Activated T-cell treated with anti-CD3 and anti-CD28 coated beads, Interleukin-2, amount 50 U/mL, for 24 hours (primary cell): Measurements from ENCODE around the gene USPL1.
"Not testable (repeated sequence)": the region's sequence is repeated elsewhere in the genome, so short reads cannot be mapped to it uniquely, and the experiment has no call there.

ENCODE experiments used
- DNase-seq: peaks from one replicate; pipeline ENCODE4 v3.0.0-alpha.2; 2020
- H3K27ac Mint-ChIP-seq: 2 replicates; pipeline ENCODE4 v1.8.0; 2020; ENCODE audit warnings: mild to moderate bottlenecking, mixed read lengths
- H3K27me3 Mint-ChIP-seq: 2 replicates; pipeline ENCODE4 v1.8.0; 2020; ENCODE audit warnings: mixed read lengths
- H3K36me3 Mint-ChIP-seq: 2 replicates; pipeline ENCODE4 v1.8.0; 2020; ENCODE audit warnings: low read depth, mixed read lengths
- H3K4me1 Mint-ChIP-seq: 2 replicates; pipeline ENCODE4 v1.8.0; 2020; ENCODE audit warnings: low read depth, mixed read lengths
- H3K4me3 Mint-ChIP-seq: 2 replicates; pipeline ENCODE4 v1.8.0; 2020; ENCODE audit warnings: mild to moderate bottlenecking, moderate library complexity, mixed read lengths
- H3K9me3 Mint-ChIP-seq: 2 replicates; pipeline ENCODE4 v1.8.0; 2020; ENCODE audit warnings: mixed read lengths

The USPL1 gene

DNA sequence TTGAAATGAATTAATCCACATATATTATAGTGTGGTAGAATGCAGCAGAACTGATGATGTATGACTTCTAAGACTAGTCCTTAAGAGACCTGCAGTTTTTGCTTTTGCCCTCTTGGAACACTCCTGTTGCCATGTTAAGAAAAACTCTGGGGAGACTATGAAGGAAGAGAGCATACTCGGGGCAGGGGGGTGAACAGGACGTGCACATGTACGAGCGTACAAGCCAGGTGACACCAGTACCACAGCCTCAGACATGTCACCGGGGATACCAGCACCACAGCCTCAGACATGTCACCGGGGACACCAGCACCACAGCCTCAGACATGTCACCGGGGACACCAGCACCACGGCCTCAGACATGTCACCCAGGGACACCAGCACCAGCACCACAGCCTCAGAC is 15.9 kb upstream of the USPL1 start:
- DNase-seq, result no peak
- no peaks in the 10 kb centered on the region for H3K36me3 Mint-ChIP-seq
- H3K4me1 Mint-ChIP-seq, result no peaks in the 10 kb centered on the region
- no peaks in the 10 kb centered on the region for H3K27me3 Mint-ChIP-seq
- no peaks in the 10 kb centered on the region for H3K9me3 Mint-ChIP-seq
- no peak overlapping the region for H3K4me3 Mint-ChIP-seq
- H3K27ac Mint-ChIP-seq, result no peak overlapping the region

DNA sequence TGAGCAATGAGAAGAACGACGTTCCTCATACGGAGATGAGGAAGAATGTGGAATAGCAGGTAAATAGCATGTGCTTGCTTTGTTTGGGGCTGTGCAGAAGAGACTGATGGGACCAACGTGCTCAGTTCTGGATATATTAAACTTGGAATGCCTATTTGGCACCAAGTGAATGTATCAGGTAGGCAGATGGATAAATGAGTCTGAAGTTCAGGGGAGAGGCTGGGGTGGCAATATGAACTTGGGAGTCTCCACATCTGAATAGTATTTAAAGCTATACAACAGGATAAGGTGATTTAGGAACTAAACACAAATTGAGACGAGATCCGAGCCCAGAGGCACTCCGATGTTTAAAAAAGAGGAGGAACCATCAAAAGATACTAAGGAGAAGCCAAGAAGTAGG is 12.7 kb upstream of the USPL1 start:
- H3K27ac Mint-ChIP-seq, result no peak overlapping the region
- no peak for DNase-seq
- no peak overlapping the region for H3K4me3 Mint-ChIP-seq
- no peaks in the 10 kb centered on the region for H3K9me3 Mint-ChIP-seq
- H3K4me1 Mint-ChIP-seq, result peaks cover 21% of the 10 kb centered on the region
- H3K27me3 Mint-ChIP-seq, result no peaks in the 10 kb centered on the region
- peaks cover 7% of the 10 kb centered on the region for H3K36me3 Mint-ChIP-seq

DNA sequence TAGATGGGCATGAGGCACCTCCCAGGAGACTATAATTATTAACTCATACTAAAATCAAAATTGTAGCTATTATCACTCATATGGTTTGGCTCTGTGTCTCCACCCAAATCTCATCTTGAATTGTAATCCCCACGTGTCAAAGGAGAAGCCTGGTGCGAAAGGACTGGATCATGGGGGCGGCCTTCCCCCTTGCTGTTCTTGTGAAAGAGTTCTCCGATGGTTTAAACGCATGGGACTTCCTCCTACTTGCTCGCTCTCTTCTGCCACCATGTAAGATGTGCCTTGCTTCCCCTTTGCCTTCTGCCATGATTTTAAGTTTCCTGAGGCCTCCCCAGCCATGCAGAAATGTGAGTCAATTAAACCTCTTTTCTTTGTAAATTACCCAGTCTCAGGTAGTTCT is 10.5 kb upstream of the USPL1 start:
- H3K36me3 Mint-ChIP-seq, result peaks cover 10% of the 10 kb centered on the region
- not testable (repeated sequence) for DNase-seq, H3K4me3 Mint-ChIP-seq, H3K27me3 Mint-ChIP-seq, H3K9me3 Mint-ChIP-seq, H3K27ac Mint-ChIP-seq
- H3K4me1 Mint-ChIP-seq, result peaks cover 25% of the 10 kb centered on the region

DNA sequence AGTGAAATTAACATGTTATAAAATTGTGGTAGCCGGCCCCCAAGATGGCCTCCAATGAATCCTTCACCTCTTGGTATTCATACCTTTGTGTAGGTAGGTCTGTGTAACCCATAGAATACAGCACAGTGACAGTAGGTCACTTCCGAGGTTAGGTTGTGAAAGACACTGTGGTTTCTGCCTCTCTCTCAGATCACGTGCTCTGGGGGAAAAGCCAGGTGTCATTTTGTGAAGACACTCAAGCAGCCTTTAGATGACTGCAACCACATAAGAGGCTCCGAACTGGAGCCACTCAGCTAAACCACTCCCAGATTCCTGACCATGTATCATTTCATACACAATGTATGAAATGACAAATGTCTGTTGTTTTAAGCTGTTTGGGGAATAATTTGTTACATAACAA is 9.8 kb upstream of the USPL1 start:
- Mint-ChIP-seq H3K27me3 (no peaks in the 10 kb centered on the region), H3K4me1 (peaks cover 27% of the 10 kb centered on the region), H3K9me3 (no peaks in the 10 kb centered on the region), H3K27ac (no peak overlapping the region), H3K4me3 (no peak overlapping the region), H3K36me3 (peaks cover 10% of the 10 kb centered on the region)
- peak; percentile 44 for DNase-seq

DNA sequence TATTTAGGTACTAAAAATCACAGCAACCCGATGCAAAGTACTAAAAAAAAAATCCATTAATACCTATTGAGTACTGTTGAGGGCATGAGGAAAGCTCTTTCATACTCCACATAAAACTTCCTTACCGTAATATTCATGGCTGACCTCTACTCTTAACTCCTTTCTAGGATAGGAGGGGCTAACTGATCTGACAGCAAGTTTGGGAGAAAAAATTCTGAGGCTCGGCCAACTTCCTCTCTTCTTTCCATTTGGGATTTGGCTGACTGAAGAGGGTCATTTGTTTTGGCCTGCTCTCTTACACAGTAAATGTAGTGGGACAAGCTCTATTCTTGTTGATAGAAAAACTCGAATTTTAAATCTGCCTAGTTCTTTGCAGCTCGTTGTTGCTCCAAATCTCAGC is 9.4 kb upstream of the USPL1 start:
- H3K27me3 Mint-ChIP-seq, result no peaks in the 10 kb centered on the region
- no peak for DNase-seq
- peak overlapping the region; percentile 39 for H3K27ac Mint-ChIP-seq
- peaks cover 10% of the 10 kb centered on the region for H3K36me3 Mint-ChIP-seq
- no peaks in the 10 kb centered on the region for H3K9me3 Mint-ChIP-seq
- H3K4me1 Mint-ChIP-seq, result peaks cover 27% of the 10 kb centered on the region
- no peak overlapping the region for H3K4me3 Mint-ChIP-seq

DNA sequence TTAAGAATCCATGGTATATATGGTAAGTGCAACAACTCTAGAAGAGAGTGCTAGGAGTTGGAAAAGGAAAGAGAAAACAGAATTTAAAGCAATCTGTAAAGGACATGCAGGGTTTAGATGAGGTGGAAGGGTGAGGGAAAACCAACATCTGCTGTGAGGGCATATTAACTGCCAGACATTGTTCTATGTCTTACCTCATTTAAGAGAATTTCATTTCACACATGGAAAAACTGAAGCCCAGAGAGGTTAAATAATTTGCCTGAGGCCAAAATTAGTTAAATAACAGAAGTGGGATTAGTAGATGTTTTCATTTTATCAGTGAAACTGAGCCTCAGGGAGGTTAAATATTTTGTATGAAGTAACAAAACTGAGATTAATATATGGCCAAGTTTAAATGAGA is 7.4 kb upstream of the USPL1 start:
- Mint-ChIP-seq H3K4me1 (peaks cover 38% of the 10 kb centered on the region), H3K27ac (no peak overlapping the region), H3K9me3 (no peaks in the 10 kb centered on the region), H3K27me3 (no peaks in the 10 kb centered on the region), H3K36me3 (peaks cover 16% of the 10 kb centered on the region), H3K4me3 (no peak overlapping the region)
- DNase-seq, result no peak

DNA sequence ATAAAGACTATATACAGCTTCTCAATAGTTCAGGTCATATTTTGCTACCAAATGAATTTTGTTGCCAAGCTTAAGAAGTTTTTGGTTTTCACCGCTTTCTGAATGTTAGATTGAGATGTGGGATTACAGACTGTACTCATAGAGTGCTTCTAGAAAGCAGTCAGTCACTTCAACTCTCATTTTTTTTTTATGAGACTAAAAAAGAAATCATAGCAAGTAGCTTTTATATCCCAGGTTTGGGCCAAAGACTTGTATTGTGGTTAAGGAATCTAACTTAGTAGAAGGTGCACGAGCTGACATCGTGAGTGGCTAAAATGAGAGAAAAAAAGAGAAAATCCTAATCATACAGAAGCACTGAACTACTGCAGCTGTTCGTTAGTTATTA is 2.2 kb upstream of the USPL1 start:
- no peak overlapping the region for H3K27ac Mint-ChIP-seq
- H3K9me3 Mint-ChIP-seq, result no peaks in the 10 kb centered on the region
- peaks cover 20% of the 10 kb centered on the region for H3K36me3 Mint-ChIP-seq
- no peaks in the 10 kb centered on the region for H3K27me3 Mint-ChIP-seq
- H3K4me1 Mint-ChIP-seq, result peaks cover 19% of the 10 kb centered on the region
- no peak for DNase-seq
- H3K4me3 Mint-ChIP-seq, result no peak overlapping the region

DNA sequence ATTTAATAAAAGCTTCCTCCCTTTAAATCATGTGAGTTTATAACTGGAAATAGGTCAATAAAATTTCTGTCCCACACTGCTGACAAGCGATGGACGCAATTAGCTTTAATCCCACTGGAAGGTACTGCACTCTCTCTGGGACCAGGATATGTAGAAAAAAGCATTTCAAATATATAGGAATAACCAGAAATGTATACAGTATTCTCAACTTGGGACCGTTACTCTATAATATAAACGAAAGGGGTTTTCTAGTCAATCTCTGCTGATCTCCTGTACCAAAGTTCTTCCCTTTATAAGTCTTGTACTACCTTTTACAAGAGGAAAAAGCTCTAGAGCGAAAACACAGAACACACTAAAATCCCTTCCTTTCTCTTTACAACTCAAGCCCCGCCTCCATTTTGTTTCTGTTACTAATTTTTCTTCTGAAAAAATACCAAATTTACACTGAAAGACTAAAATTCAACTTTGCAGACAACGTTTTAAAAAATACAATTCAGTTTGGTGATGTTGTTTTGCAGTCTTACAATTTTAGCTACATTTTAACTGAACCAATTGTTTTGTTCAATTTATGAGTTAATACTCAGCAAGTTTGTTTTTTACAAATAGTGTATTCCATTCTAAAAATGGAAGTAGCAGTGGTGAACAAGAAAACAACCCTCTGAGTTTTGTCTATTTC is 1.7 kb upstream of the USPL1 start:
- no peak for DNase-seq
- Mint-ChIP-seq H3K9me3 (no peaks in the 10 kb centered on the region), H3K27ac (no peak overlapping the region), H3K4me3 (no peak overlapping the region), H3K36me3 (peaks cover 20% of the 10 kb centered on the region), H3K27me3 (no peaks in the 10 kb centered on the region), H3K4me1 (peaks cover 19% of the 10 kb centered on the region)

DNA sequence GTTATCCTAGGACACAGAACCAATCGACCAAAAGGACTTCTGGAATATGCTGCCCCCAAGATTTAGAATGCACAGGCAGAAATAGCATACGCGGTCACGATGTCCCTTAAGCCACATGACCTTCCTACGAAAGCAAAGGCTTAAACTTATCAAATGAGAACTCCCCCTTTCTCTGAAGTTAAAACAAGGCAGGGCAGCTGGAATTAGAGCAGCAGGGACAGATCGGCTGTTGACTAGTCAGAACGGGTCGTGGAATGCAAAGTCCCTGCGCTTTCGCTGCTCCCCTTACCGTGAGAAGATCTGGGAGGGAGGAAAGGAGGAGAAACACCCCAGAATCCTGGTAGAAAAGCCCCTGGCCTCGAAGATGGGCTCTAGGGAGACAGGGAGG is 799 bp upstream of the USPL1 start:
- Mint-ChIP-seq H3K36me3 (peaks cover 25% of the 10 kb centered on the region), H3K4me3 (no peak overlapping the region), H3K27me3 (no peaks in the 10 kb centered on the region), H3K27ac (no peak overlapping the region), H3K9me3 (no peaks in the 10 kb centered on the region), H3K4me1 (peaks cover 24% of the 10 kb centered on the region)
- DNase-seq, result no peak

DNA sequence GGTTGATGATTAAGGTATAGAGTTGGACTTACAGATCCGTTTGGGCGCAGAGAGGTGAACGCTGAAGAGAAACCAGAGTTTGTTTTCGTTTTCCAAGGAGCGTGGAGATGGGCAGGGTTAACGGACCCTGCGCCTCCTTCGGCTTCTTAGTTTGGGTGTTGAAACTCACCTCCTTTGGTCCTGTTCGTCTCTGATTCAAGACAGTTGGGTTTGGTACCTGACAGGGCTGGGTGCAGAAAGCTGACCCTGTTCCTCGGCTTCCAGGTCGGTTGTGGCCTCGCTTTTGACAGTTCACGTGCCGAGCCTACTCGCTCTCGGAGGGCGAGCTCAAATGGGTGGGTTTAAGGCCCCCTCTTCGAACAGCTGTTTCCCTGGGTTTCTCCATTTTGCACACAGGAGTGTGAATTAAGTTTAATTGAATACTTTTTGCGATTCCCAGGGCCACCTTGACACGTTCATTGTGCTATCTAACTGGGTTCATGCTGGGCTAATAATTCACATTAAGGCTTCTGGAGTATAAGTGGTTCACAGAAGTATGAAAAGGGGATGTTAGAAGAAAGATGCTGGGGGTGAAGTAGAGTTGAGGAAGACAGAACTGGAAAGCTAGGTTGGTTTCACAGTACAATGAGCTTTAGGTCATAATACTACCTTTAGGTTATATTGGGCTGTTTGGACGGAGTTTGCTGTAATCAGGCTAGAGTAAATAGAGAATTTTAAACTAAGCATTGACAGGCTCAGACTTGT is 638 bp downstream of the USPL1 start:
- Mint-ChIP-seq H3K4me1 (peaks cover 32% of the 10 kb centered on the region), H3K9me3 (no peaks in the 10 kb centered on the region), H3K4me3 (no peak overlapping the region), H3K27ac (no peak overlapping the region), H3K36me3 (peaks cover 39% of the 10 kb centered on the region), H3K27me3 (no peaks in the 10 kb centered on the region)
- no peak for DNase-seq

DNA sequence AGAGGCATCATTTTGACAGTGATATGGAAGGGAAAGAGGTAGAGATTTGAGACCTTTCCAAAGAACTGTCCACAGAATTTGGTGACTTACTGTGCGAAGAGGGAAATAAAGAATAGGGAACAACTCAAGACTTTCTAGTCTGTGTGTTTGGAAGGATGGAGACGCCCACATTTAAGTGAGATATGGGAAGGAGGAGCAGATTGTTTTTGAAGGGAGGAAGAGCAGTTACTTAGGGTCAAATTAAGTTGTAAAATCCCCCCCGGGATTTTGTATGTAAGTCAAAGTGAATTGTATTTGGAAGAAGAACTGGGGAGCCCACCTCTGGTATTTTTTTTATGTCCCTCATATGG is 1.2 kb downstream of the USPL1 start:
- peaks cover 35% of the 10 kb centered on the region for H3K4me1 Mint-ChIP-seq
- no peak for DNase-seq

DNA sequence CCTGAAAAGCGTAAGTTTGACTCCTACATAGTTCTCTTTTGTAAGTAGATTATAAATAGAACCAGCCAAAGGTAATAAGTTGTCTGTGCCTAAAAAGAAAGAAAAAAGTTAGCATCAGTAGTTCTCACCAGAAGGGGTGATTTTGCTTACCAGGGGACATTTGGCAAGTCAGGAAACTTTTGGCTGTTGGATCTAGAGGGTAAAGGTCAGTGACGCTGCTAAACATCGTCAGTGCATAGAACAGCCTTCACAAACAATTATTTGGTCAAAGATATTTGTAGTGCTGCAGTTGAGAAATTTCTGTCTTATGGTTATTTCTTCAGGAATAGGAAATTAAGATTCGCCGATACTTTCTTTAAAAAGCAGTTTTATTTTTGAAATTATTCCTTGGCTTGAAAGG is 2.0 kb downstream of the USPL1 start:
- Mint-ChIP-seq H3K27me3 (no peaks in the 10 kb centered on the region), H3K9me3 (no peaks in the 10 kb centered on the region), H3K4me3 (no peak overlapping the region), H3K36me3 (peaks cover 47% of the 10 kb centered on the region), H3K4me1 (peaks cover 33% of the 10 kb centered on the region), H3K27ac (peak overlapping the region; percentile 68)
- DNase-seq, result no peak

More for the DNA sequence above, 1.2 kb downstream of the USPL1 start:
- H3K27me3 Mint-ChIP-seq, result no peaks in the 10 kb centered on the region
- no peaks in the 10 kb centered on the region for H3K9me3 Mint-ChIP-seq
- H3K27ac Mint-ChIP-seq, result no peak overlapping the region
- no peak overlapping the region for H3K4me3 Mint-ChIP-seq
- peaks cover 41% of the 10 kb centered on the region for H3K36me3 Mint-ChIP-seq

DNA sequence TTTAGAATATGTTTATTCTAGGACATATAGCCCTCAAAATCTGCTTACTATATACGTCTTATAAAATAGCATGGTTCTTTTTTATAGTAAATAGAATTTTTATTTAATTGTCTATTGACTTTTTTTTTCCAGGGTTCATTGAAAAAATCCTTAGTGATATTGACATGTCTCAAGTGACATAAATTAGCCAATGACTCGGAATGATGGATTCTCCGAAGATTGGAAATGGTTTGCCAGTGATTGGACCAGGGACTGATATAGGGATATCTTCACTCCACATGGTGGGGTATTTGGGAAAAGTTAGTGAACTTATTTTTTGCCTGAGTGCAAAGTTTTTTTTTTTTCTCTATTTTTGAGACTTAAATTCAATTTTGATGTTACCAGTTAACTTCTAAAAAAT is 3.2 kb downstream of the USPL1 start:
- peak overlapping the region; percentile 34 for H3K27ac Mint-ChIP-seq
- H3K4me1 Mint-ChIP-seq, result peaks cover 27% of the 10 kb centered on the region
- peaks cover 52% of the 10 kb centered on the region for H3K36me3 Mint-ChIP-seq
- no peak for DNase-seq
- no peaks in the 10 kb centered on the region for H3K27me3 Mint-ChIP-seq
- no peak overlapping the region for H3K4me3 Mint-ChIP-seq
- no peaks in the 10 kb centered on the region for H3K9me3 Mint-ChIP-seq

DNA sequence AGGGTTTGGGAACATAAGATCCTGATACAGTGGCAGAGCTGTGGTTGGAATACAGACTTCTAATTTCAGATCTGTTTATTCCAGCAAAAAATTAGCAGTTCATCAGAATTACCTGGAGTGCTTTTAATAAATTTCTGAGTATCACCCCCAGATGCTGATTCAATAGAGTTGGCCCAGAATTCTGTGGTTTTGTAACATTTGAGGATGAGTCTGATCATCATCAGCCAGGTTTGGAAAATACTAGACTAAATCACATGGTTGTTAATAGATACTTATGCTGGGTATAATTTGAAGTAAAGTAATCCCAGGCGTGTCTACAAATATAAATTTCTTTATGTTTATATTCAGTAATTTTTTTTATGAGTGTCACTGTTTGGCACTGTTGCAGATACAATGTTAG is 4.8 kb downstream of the USPL1 start:
- no peak overlapping the region for H3K4me3 Mint-ChIP-seq
- peaks cover 37% of the 10 kb centered on the region for H3K4me1 Mint-ChIP-seq
- H3K9me3 Mint-ChIP-seq, result no peaks in the 10 kb centered on the region
- peaks cover 59% of the 10 kb centered on the region for H3K36me3 Mint-ChIP-seq
- no peak overlapping the region for H3K27ac Mint-ChIP-seq
- DNase-seq, result no peak
- no peaks in the 10 kb centered on the region for H3K27me3 Mint-ChIP-seq

DNA sequence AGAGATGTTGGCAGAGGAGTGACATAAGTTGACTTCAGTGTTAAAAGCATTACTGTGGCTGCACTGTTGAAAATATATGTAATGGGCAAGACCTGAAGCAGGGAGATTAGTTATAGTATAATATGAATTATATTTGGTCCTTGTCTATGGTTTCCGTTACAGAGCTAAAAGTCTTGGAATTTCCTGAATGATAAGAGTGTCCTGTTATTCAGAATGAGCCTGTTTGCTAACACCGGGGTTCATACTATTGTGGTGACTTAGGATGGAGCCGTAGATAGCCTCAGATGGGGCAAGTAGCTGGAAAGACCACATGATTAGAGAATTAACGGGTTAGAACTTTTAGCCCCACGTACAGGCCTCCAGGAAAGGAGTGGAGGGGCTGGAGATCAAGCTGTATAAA is 5.7 kb downstream of the USPL1 start:
- Mint-ChIP-seq H3K4me3 (no peak overlapping the region), H3K4me1 (peaks cover 41% of the 10 kb centered on the region), H3K36me3 (peaks cover 63% of the 10 kb centered on the region), H3K27ac (peak overlapping the region; percentile 20), H3K9me3 (no peaks in the 10 kb centered on the region), H3K27me3 (no peaks in the 10 kb centered on the region)
- no peak for DNase-seq
